ENCODE measurements around the gene S1PR4. TPM values are rescaled to one million over a fixed set of nuclear protein-coding genes. Genes with fewer than 3 reads are reported as not detected.
"Not testable (repeated sequence)": the region's sequence is repeated elsewhere in the genome, so short reads cannot be mapped to it uniquely, and the experiment has no call there.

Gene S1PR4
- total RNA-seq, 2 donors from 2014 or later, result 1.8 to 3.3 TPM

DNA sequence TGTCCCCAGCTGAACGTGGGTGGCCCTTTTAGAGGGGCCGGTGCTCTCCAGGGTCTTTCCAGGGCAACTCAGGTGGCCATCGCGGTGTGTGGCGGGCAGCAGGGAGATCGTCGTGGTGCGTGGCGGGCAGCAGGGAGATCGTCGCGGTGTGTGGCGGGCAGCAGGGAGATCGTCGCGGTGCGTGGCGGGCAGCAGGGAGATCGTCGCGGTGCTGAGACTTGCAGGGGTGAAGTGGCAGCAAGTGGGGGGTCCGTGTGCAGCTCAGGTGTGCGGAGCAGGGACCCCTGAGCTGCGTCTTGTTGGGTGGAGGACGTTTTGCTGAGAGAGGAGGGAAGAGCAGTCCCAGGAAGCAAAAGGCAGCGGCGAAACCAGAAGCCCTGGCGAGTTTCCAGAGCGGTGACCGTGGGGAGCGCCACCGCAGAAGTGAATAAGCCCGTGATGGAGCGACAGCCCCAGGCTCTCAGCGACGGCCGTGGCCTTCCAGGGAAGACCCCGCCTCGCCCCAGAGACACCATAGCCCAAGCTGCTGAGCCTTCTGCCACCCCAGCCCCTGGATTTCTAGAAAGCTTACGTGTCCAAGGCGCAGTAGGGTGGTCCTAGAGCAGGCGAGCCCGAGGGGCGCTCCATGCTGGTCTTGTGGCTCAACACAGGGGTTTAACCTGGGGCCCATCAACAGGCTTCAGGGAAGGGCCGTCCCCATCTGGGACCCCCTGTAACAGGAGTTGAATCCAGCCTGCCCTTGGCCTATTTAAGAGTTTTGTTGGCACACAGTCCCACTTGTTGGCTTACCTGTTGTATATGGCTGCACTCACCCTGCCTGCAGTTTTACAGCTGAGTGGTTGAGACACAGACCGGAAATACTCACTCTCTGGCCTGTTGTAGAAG, 12.6 kb downstream of the S1PR4 start:
- Histone ChIP-seq H3K9me3 (no peaks in the 10 kb centered on the region), H3K36me3 (replicated peaks in 1 of 2; ENCODE audit: insufficient read depth in 1 of 2, low read depth in 2 of 2) (no peaks in the 10 kb centered on the region), H3K4me3 (no peak overlapping the region), H3K27ac (no peak overlapping the region), H3K4me1 (peaks cover 30% of the 10 kb centered on the region), H3K27me3 (no peaks in the 10 kb centered on the region)
- WGBS, 2 donors, result 88 to 92% methylated on average over 31 to 46 of the region's 46 CpGs
- no peak for ATAC-seq
- intact Hi-C loops (cut with DNase I), result no loop called here
- TF ChIP-seq, protein P1, sequence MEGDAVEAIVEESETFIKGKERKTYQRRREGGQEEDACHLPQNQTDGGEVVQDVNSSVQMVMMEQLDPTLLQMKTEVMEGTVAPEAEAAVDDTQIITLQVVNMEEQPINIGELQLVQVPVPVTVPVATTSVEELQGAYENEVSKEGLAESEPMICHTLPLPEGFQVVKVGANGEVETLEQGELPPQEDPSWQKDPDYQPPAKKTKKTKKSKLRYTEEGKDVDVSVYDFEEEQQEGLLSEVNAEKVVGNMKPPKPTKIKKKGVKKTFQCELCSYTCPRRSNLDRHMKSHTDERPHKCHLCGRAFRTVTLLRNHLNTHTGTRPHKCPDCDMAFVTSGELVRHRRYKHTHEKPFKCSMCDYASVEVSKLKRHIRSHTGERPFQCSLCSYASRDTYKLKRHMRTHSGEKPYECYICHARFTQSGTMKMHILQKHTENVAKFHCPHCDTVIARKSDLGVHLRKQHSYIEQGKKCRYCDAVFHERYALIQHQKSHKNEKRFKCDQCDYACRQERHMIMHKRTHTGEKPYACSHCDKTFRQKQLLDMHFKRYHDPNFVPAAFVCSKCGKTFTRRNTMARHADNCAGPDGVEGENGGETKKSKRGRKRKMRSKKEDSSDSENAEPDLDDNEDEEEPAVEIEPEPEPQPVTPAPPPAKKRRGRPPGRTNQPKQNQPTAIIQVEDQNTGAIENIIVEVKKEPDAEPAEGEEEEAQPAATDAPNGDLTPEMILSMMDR (IDR thresholded peaks at IDR 0.05), result no peak
- TF ChIP-seq POLR2A (IDR thresholded peaks at IDR 0.05), result no peak
- DNase-seq, result no peak

GRCh38 chr19:3191806-3192104, 13.2 kb downstream of the S1PR4 start:
- 91 to 95% methylated on average over 12 of the region's 12 CpGs for WGBS, 2 donors
- peaks cover 26% of the 10 kb centered on the region for H3K4me1 ChIP-seq
- DNase-seq; H3K27me3 ChIP-seq; H3K27ac ChIP-seq; ATAC-seq; H3K4me3 ChIP-seq; H3K36me3 ChIP-seq (replicated peaks in 1 of 2; ENCODE audit: insufficient read depth in 1 of 2, low read depth in 2 of 2); H3K9me3 ChIP-seq; intact Hi-C loops (cut with DNase I): not testable (repeated sequence)

GRCh38 chr19:3192228-3192635, 13.7 kb downstream of the S1PR4 start:
- Histone ChIP-seq H3K4me3 (no peak overlapping the region), H3K27ac (no peak overlapping the region), H3K4me1 (peaks cover 22% of the 10 kb centered on the region), H3K27me3 (no peaks in the 10 kb centered on the region), H3K9me3 (no peaks in the 10 kb centered on the region), H3K36me3 (replicated peaks in 1 of 2; ENCODE audit: insufficient read depth in 1 of 2, low read depth in 2 of 2) (no peaks in the 10 kb centered on the region)
- 95 to 96% methylated on average over 20 to 29 of the region's 32 CpGs for WGBS, 2 donors
- DNase-seq (no peak), ATAC-seq (no peak)
- TF ChIP-seq POLR2A (IDR thresholded peaks at IDR 0.05), result no peak
- TF ChIP-seq, protein P1 (IDR thresholded peaks at IDR 0.05), result no peak
- intact Hi-C loops (cut with DNase I), result no loop called here

GRCh38 chr19:3192684-3193083, 14.1 kb downstream of the S1PR4 start:
- Histone ChIP-seq H3K36me3 (replicated peaks in 1 of 2; ENCODE audit: insufficient read depth in 1 of 2, low read depth in 2 of 2) (no peaks in the 10 kb centered on the region), H3K9me3 (no peaks in the 10 kb centered on the region), H3K4me1 (peaks cover 17% of the 10 kb centered on the region), H3K27ac (no peak overlapping the region), H3K4me3 (no peak overlapping the region), H3K27me3 (no peaks in the 10 kb centered on the region)
- WGBS, 2 donors, result 92 to 96% methylated on average over 4 to 14 of the region's 14 CpGs
- no peak for TF ChIP-seq POLR2A (IDR thresholded peaks at IDR 0.05)
- TF ChIP-seq, protein P1 (IDR thresholded peaks at IDR 0.05), result no peak
- DNase-seq (no peak), ATAC-seq (no peak)
- intact Hi-C loops (cut with DNase I), result no loop called here

DNA sequence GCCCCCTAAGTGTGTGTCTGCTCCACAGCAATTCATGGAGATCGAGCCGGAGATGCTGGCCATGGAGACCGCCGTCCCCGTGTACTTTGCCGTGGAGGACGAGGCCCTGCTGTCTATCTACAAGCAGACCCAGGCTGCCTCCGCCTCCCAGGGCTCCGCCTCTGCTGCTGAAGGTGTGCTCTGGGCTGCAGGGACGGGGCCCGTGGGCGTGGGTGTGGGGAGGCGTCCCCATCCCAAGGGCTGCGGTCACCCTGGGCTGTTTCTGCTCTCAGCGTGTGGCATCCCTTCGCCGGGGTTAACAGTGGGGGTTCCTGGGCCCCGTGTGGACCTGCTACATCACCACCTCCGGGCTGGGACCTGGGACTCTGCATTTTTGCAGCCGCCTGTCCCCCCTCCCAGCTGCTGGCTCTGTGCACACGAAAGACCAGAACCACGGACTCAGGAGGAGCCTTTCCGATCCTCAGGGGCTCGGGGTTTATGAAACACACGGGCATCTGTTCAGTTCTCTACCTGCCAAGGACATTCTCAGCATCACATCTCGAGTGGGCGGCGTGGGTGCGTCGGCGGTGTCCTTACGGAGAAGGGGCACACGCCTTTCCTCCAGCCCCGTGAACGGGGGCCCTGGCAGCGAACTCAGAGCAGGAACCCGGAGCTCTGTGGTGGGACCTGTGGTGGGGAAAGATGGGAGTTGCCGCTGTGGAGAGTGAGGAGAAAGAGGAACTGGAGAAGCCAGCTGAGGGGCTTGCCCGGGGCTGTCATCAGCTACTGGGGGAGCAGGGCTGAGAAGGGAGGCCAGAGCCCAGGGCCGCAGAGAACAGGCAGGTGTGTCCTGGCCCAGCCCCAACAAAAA, 14.9 kb downstream of the S1PR4 start:
- Histone ChIP-seq H3K36me3 (replicated peaks in 1 of 2; ENCODE audit: insufficient read depth in 1 of 2, low read depth in 2 of 2) (no peaks in the 10 kb centered on the region), H3K4me1 (peaks cover 11% of the 10 kb centered on the region), H3K4me3 (no peak overlapping the region), H3K27ac (no peak overlapping the region), H3K9me3 (no peaks in the 10 kb centered on the region), H3K27me3 (no peaks in the 10 kb centered on the region)
- 79 to 94% methylated on average over 23 to 39 of the region's 40 CpGs for WGBS, 2 donors
- TF ChIP-seq, protein P1 (IDR thresholded peaks at IDR 0.05), result no peak
- no peak for TF ChIP-seq POLR2A (IDR thresholded peaks at IDR 0.05)
- DNase-seq (no peak), ATAC-seq (no peak)
- intact Hi-C loops (cut with DNase I), result no loop called here
